HG03565 (cell line): ENCODE data around the gene ADGRA3.
"Not testable (repeated sequence)": the region's sequence is repeated elsewhere in the genome, so short reads cannot be mapped to it uniquely, and the experiment has no call there.

Source experiments
- ATAC-seq: cut with Tn5 transposase; IDR thresholded peaks from one replicate; pipeline ENCODE4 v1.9.1; 2021; ENCODE audit warnings: mild to moderate bottlenecking, moderate library complexity; ENCODE audit not compliant: unreplicated experiment

Gene ADGRA3

DNA sequence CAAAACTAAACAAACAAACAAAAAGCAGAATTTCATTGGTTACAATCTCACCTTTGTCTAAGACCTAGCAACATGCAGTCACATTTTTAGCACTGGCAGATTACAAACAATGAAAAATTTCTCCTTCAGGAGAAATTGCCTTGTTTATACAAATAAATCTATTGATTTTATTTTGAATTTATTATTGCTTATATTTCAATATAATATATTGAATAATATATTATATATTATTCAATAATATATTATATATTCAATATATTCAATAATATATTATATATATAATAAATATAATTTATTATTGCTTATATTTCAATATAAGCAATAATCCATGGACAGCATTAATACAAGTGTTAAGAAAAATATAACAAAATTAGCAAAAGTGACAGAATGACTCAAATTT lies 131.7 kb downstream of the ADGRA3 start:
- no peak for ATAC-seq

- ATAC-seq, result not testable (repeated sequence)
Observed at GRCh38 chr4:22382216-22382615, 133.7 kb downstream of the ADGRA3 start.

- ATAC-seq, result no peak
Observed at GRCh38 chr4:22372986-22373385, 142.9 kb downstream of the ADGRA3 start.

DNA sequence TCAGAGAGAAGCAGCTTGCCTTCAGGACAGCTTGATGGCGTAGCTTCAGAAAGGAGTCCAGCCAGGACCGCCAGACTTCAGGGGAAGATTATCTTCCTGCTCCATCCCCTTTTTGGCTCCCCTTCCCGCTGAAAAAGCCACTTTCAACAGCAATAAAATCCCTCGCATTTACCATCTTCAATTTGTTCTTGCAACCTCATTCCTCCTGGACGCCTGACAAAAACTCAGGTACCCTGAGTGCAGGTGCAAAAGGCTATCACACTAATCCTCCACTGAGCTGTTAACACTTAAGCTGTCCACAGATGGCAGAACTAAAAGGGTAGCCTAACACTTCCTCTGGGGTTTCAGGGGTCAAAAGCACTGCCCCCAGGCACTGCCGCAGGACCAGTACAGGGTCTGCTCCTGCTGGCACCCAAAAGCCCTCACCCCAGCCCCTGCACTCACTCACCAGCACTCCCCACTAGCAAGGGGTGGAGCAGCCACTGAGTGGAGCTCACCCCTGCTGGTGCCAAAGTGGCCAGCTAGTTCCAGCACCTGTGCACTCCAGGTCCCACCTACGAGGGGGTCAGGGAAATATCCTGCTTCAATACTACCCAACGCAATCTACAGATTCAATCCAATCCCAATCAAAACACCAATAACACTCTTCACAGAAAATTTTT lies 145.8 kb downstream of the ADGRA3 start:
- ATAC-seq, result no peak

GRCh38 chr4:22363787-22364186 lies 152.1 kb downstream of the ADGRA3 start:
- no peak for ATAC-seq

GRCh38 chr4:22363036-22363435 lies 152.8 kb downstream of the ADGRA3 start:
- no peak for ATAC-seq

- no peak for ATAC-seq
Observed at GRCh38 chr4:22356987-22357596, 158.8 kb downstream of the ADGRA3 start.

DNA sequence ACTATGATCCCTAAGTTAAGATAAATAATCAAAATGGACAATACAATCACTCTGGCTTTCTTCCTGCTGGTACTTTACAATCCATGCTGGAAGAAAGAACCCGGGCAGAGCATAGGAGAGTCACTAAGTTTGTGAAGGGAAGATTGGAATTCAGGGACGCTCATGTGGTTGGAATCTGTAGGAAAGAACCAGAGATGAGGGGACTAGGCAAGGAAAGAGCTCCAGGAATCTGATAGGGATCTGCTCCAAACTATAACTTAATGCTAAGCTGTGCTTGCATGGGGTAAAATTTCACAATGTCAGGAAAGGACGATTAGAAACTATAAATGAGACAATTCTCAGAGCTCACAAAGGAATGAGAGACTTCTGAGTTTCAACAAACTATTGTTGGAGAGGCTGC lies 167.5 kb downstream of the ADGRA3 start:
- ATAC-seq, result no peak

- no peak for ATAC-seq
Observed at GRCh38 chr4:22345678-22346077, 170.2 kb downstream of the ADGRA3 start.

DNA sequence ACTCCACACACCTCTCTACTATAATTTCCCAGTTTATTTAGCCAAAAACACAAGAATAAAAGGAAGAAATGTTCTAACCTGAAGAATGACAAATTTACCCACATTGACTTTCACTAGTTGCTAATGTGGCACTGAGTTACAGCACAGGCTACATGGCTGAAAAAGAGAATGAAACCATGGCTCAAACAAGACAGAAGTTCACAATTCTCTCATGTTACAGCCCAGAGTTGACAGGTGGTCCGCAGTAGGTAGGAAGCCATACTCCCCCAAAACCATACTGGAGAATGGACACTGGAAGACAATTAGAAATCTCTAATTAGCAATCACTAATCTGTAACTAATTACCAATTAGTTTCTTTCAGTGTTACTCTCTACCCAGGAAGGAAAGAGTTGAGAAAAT lies 170.8 kb downstream of the ADGRA3 start:
- no peak for ATAC-seq

DNA sequence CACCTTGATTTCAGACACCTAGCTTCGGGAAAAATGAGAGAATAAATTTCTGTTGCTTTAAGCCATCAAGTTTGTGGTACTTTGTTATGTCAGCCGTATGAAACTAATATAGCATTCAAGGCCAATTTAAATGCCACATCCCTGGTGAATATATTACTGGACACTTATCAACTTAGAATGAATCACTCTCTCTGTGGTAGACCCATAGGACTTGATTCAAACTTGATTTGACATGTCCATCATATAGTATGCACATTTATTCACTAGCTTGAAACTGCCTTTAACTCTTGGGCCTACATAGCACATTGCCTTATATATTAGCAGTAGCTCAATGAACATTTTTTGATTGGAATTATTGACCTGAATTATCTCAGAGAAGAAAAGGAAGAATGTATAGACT lies 172.3 kb downstream of the ADGRA3 start:
- ATAC-seq, result no peak

GRCh38 chr4:22339491-22339890 lies 176.4 kb downstream of the ADGRA3 start:
- ATAC-seq, result no peak

DNA sequence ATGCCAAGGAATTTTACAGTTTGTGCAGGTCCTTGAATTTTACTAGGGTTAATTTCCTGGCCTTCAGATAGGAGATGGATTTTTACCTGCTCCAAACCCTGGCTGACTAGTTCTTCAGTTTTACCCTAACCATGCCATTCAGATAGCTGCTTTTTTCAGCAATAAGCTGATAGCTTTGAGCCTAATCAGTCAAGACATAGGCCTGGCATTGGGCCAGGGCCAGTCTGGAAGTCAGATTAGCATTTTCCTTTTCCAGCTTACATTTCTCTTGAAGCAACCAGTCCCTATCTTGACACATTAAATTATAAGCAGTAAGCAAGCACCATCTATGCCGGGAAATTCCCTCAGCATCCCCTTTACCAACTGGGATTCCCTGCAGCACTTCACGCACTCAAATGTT lies 177.1 kb downstream of the ADGRA3 start:
- no peak for ATAC-seq
